Fibroblast of lung (primary cell): ENCODE measurements around the gene C2orf78. TPM values are rescaled to one million over a fixed set of nuclear protein-coding genes. Genes with fewer than 3 reads are reported as not detected.

Source experiments
- DNase-seq, 2 donors: peaks; one replicate each; pipeline versions ENCODE4 v3.0.0 to v3.0.0-alpha.2; 2010; ENCODE audit warnings: low read depth in 2 of 2
- H2AFZ ChIP-seq: 2 replicates; pipeline ENCODE4 v1.5.1; 2012; ENCODE audit warnings: low read length, control low read depth, inconsistent platforms
- H3K27ac ChIP-seq: 2 replicates; pipeline ENCODE4 v1.5.1; 2011; ENCODE audit warnings: low read length, control low read depth; ENCODE audit not compliant: insufficient read depth
- H3K27me3 ChIP-seq: 2 replicates; pipeline ENCODE4 v1.5.1; 2011; ENCODE audit warnings: mild to moderate bottlenecking, low read length; ENCODE audit not compliant: control insufficient read depth, insufficient read depth
- H3K36me3 ChIP-seq: 2 replicates; pipeline ENCODE4 v1.5.1; 2011; ENCODE audit warnings: low read length; ENCODE audit not compliant: control insufficient read depth, insufficient read depth
- H3K4me1 ChIP-seq: 2 replicates; pipeline ENCODE4 v1.5.1; 2011; ENCODE audit warnings: low read length; ENCODE audit not compliant: control insufficient read depth, insufficient read depth; ENCODE audit errors: extremely low read depth
- H3K4me2 ChIP-seq: 2 replicates; pipeline ENCODE4 v1.5.1; 2011; ENCODE audit warnings: low read length, control low read depth; ENCODE audit not compliant: insufficient read depth; ENCODE audit errors: extremely low read depth
- H3K4me3 ChIP-seq, 4 experiments: fragments of 200-600 bp in 1 of 4; sonication (generic) in 1 of 4; replicated peaks in 1 of 4; 2 replicates each; pipeline ENCODE4 v1.5.1; 2011 to 2016; ENCODE audit warnings: low read length in 4 of 4, low read depth in 3 of 4, mild to moderate bottlenecking in 3 of 4, control low read depth in 2 of 4, inconsistent platforms in 1 of 4, mixed read lengths in 1 of 4; ENCODE audit not compliant: insufficient read depth in 1 of 4; ENCODE audit errors: control extremely low read depth in 1 of 4
- H3K79me2 ChIP-seq: 2 replicates; pipeline ENCODE4 v1.5.1; 2012; ENCODE audit warnings: mild to moderate bottlenecking, low read length, inconsistent platforms; ENCODE audit not compliant: control insufficient read depth, insufficient read depth
- H3K9ac ChIP-seq: 2 replicates; pipeline ENCODE4 v1.5.1; 2011; ENCODE audit warnings: mild to moderate bottlenecking, low read length, control low read depth; ENCODE audit not compliant: insufficient read depth
- H3K9me3 ChIP-seq: 2 replicates; pipeline ENCODE4 v1.5.1; 2012; ENCODE audit warnings: low read depth, low read length; ENCODE audit not compliant: control insufficient read depth, insufficient read depth
- H4K20me1 ChIP-seq: 2 replicates; pipeline ENCODE4 v1.5.1; 2011; ENCODE audit warnings: low read length; ENCODE audit not compliant: control insufficient read depth, insufficient read depth; ENCODE audit errors: extremely low read depth
- EZH2 ChIP-seq: IDR thresholded peaks from 2 replicates; pipeline ENCODE4 v1.5.1; 2012; ENCODE audit warnings: low read length, control low read depth, mild to moderate bottlenecking; ENCODE audit errors: missing control alignments
- polyA plus RNA-seq, 2 donors: library from polyadenylated mRNA; depleted of rRNA in 1 of 2; stranded (reverse) in 1 of 2; unstranded in 1 of 2; fragments of >200 nt; gene quantifications; 2 replicates each; pipeline ENCODE4 v1.2.1, GENCODE V29; 2011 to 2012; ENCODE audit warnings: missing spikeins in 1 of 2
- total RNA-seq: library from RNA; depleted of rRNA; stranded (reverse); fragments of >200 nt; gene quantifications from 2 replicates; pipeline ENCODE4 v1.2.1, GENCODE V29; 2014
- TF ChIP-seq, protein P1 (sequence below), 2 donors: IDR thresholded peaks in 1 of 2; conservative IDR thresholded peaks in 1 of 2; 1 replicate in 1 of 2; 2 replicates in 1 of 2; pipeline ENCODE4 v1.5.1; 2011 to 2012; ENCODE audit warnings: low read length in 2 of 2, control low read depth in 1 of 2, inconsistent platforms in 1 of 2, low read depth in 1 of 2, mild to moderate bottlenecking in 1 of 2

C2orf78 gene
- total and polyA plus RNA-seq, 2 donors (not counting 1 experiment from before 2014, with no cell fraction given), result not detected

DNA sequence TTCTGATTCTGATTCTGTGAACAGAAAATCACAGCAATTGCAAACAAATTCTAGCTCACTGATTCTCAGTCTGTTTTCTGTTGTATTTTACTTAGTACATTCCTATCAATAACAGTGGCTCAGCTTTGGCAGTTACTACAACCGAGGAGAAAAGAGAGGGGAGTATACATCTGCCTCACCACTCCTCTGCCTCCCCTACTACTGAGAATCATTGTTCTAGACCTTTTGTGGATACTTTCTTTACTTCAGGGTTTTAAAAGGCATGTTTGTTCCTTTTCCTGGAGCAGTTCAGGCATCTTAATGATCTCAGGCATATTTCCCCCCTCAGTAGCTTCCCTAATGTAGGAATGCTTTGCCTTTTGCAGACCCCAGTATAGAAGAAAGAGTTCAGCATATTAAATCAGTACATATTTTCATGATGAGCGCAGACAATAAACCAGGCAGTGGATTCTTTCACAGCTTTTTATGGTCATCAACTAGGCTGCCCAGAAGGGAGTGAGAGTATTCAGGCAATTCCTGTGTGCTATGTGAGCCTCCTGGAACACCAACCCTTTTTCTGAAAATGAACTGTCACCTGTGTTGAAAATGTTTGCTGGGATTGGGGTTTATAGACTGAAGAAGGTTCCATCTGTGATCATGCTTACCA is 55.0 kb downstream of the C2orf78 start:
- H3K4me3 ChIP-seq, result no peak overlapping the region
- H3K27ac ChIP-seq, result no peak overlapping the region
- no peak overlapping the region for H3K4me2 ChIP-seq
- DNase-seq, result peak in 1 of 2 donors; percentile 64
- H3K36me3 ChIP-seq, result no peaks in the 10 kb centered on the region
- no peaks in the 10 kb centered on the region for H3K9me3 ChIP-seq
- TF ChIP-seq, protein P1, sequence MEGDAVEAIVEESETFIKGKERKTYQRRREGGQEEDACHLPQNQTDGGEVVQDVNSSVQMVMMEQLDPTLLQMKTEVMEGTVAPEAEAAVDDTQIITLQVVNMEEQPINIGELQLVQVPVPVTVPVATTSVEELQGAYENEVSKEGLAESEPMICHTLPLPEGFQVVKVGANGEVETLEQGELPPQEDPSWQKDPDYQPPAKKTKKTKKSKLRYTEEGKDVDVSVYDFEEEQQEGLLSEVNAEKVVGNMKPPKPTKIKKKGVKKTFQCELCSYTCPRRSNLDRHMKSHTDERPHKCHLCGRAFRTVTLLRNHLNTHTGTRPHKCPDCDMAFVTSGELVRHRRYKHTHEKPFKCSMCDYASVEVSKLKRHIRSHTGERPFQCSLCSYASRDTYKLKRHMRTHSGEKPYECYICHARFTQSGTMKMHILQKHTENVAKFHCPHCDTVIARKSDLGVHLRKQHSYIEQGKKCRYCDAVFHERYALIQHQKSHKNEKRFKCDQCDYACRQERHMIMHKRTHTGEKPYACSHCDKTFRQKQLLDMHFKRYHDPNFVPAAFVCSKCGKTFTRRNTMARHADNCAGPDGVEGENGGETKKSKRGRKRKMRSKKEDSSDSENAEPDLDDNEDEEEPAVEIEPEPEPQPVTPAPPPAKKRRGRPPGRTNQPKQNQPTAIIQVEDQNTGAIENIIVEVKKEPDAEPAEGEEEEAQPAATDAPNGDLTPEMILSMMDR (conservative IDR thresholded peaks at IDR 0.05 in 1 of 2, IDR thresholded peaks at IDR 0.05 in 1 of 2; ENCODE audit: low read depth in 1 of 2, low read length in 2 of 2), result no peak
- no peak for TF ChIP-seq EZH2
- H3K4me1 ChIP-seq, result no peaks in the 10 kb centered on the region
- H3K79me2 ChIP-seq, result no peaks in the 10 kb centered on the region
- H3K9ac ChIP-seq, result no peak overlapping the region
- no peaks in the 10 kb centered on the region for H4K20me1 ChIP-seq
- no peaks in the 10 kb centered on the region for H3K27me3 ChIP-seq
- no peak overlapping the region for H2AFZ ChIP-seq

DNA sequence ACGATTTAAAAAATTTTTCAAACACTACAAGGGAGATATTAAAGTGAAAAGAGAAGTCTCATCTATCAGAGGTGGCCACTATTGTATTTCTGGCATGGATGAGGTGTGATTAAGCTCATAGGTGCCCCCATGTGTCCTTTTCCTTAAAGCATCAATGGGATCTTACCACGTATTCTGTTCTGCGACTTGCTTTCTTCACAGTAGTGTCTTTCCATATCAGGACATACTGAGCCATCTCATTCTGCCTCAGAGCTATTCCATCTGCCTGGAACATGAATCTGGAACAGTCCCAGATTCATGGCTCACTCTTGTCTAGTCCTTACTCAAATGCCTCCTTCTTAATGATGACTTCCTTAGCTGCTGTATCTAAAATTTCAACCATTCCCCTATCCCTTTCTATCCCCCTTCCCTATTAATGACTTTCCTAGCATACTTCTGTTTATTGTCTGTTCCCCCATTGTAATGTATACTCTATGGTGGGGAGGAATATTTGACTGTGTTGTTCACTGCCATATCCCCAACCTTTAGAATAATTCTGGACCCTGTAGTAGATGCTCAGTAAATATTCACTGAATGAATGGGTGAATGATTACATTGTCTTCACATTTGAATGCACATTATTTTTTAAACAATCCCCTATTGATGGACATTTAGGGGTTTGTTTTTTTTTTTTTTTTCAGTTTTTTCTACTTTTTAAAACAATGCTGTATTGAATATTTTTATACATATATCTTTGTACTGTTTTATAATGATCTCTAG is 55.8 kb downstream of the C2orf78 start:
- H3K4me1 ChIP-seq, result no peaks in the 10 kb centered on the region
- TF ChIP-seq EZH2, result no peak
- TF ChIP-seq, protein P1 (conservative IDR thresholded peaks at IDR 0.05 in 1 of 2, IDR thresholded peaks at IDR 0.05 in 1 of 2; ENCODE audit: low read depth in 1 of 2, low read length in 2 of 2), result no peak
- peaks cover 1% of the 10 kb centered on the region for H3K36me3 ChIP-seq
- DNase-seq, result peak in 1 of 2 donors; percentile 30
- no peak overlapping the region for H2AFZ ChIP-seq
- H3K4me3 ChIP-seq, result no peak overlapping the region
- H3K79me2 ChIP-seq, result no peaks in the 10 kb centered on the region
- no peak overlapping the region for H3K27ac ChIP-seq
- no peak overlapping the region for H3K4me2 ChIP-seq
- no peaks in the 10 kb centered on the region for H3K27me3 ChIP-seq
- H4K20me1 ChIP-seq, result no peaks in the 10 kb centered on the region
- H3K9ac ChIP-seq, result no peak overlapping the region
- no peaks in the 10 kb centered on the region for H3K9me3 ChIP-seq

DNA sequence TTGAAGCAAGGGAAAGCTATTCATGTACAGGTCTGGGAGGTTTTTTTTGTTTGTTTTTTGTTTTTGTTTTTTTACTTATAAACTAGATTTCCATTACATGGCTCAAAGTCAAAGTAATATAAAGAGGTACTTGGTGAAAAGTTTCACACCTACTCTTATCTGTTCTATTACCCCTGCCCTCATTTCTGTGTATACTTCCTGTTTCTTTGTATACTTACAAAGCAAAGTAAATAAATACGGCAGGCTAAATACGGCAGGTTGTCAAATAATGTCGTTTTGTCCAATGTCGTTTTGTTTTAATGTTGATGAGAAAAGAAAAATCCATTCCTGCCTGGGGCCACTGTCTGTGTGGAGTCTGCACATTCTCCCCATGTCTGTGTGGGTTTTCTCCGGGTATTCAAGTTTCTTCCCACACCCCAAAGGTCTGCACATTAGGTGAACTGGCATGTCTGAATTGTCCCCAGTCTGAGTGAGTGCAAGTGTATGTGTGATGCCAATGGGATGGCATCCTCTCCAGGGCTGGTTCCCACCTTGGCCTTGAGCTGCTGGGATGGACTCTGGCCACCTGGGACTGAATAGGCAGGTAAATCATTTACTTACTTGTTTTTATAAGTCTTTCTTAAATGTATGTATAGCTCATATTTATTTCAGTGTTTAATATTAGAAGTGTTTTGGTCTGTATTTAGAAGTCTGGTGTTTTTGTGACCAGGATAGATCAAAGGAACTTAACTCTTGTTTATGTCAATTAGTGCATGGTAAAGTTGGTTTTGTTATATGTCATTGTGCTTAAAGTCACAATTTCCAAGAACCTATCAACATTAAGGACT is 58.1 kb downstream of the C2orf78 start:
- Histone ChIP-seq H3K4me3 (no peak overlapping the region), H3K27ac (no peak overlapping the region), H2AFZ (no peak overlapping the region), H3K4me1 (no peaks in the 10 kb centered on the region), H3K79me2 (no peaks in the 10 kb centered on the region), H3K27me3 (no peaks in the 10 kb centered on the region), H4K20me1 (no peaks in the 10 kb centered on the region), H3K36me3 (peaks cover 3% of the 10 kb centered on the region), H3K4me2 (no peak overlapping the region), H3K9me3 (no peaks in the 10 kb centered on the region), H3K9ac (no peak overlapping the region)
- no peak for DNase-seq
- TF ChIP-seq, protein P1 (conservative IDR thresholded peaks at IDR 0.05 in 1 of 2, IDR thresholded peaks at IDR 0.05 in 1 of 2; ENCODE audit: low read depth in 1 of 2, low read length in 2 of 2), result no peak
- no peak for TF ChIP-seq EZH2
